PFSK-1 (cell line): ENCODE measurements around the gene TMEM52.

Source experiments
- FOXP2 ChIP-seq: optimal IDR thresholded peaks from 2 replicates; pipeline ENCODE3; 2011; ENCODE audit warnings: borderline replicate concordance, control low read depth, inconsistent platforms; ENCODE audit not compliant: insufficient read depth; ENCODE audit errors: extremely low read length, extremely low read depth
- POLR2AphosphoS5 ChIP-seq: IDR thresholded peaks from 2 replicates; pipeline ENCODE4 v1.6.1; 2012; ENCODE audit warnings: low read depth, mild to moderate bottlenecking, control low read depth, low read length, moderate library complexity
- REST ChIP-seq, 2 experiments: IDR thresholded peaks; 2 replicates each; pipeline versions ENCODE4 v1.6.1 to v1.8.0; 2011 to 2012; ENCODE audit warnings: low read depth in 2 of 2, low read length in 2 of 2, control low read depth in 1 of 2, inconsistent platforms in 1 of 2, mild to moderate bottlenecking in 1 of 2, moderate library complexity in 1 of 2; ENCODE audit not compliant: insufficient read depth in 1 of 2
- SIN3A ChIP-seq: IDR thresholded peaks from 2 replicates; pipeline ENCODE4 v1.6.1; 2012; ENCODE audit warnings: mild to moderate bottlenecking, low read length, moderate library complexity, borderline replicate concordance; ENCODE audit not compliant: insufficient read depth
- TAF1 ChIP-seq: IDR thresholded peaks from 2 replicates; pipeline ENCODE4 v1.6.1; 2012; ENCODE audit warnings: low read length, control low read depth, borderline replicate concordance; ENCODE audit not compliant: insufficient read depth

The TMEM52 gene

GRCh38 chr1:1959459-1959839 is 40.4 kb upstream of the TMEM52 start:
- no peak for TF ChIP-seq TAF1
- TF ChIP-seq POLR2AphosphoS5: no peak
- TF ChIP-seq SIN3A: no peak
- no peak for TF ChIP-seq FOXP2
- no peak for TF ChIP-seq REST (IDR thresholded peaks at IDR 0.05; ENCODE audit: insufficient read depth in 1 of 2, low read depth in 2 of 2, low read length in 2 of 2)

GRCh38 chr1:1958071-1958541 is 39.0 kb upstream of the TMEM52 start:
- TF ChIP-seq FOXP2: no peak

- no peak for TF ChIP-seq FOXP2
- no peak for TF ChIP-seq SIN3A
- no peak for TF ChIP-seq TAF1
- TF ChIP-seq POLR2AphosphoS5: no peak
- no peak for TF ChIP-seq REST (IDR thresholded peaks at IDR 0.05; ENCODE audit: insufficient read depth in 1 of 2, low read depth in 2 of 2, low read length in 2 of 2)
Observed at GRCh38 chr1:1957533-1957961, 38.5 kb upstream of the TMEM52 start.

GRCh38 chr1:1956586-1957532 is 37.8 kb upstream of the TMEM52 start:
- TF ChIP-seq FOXP2: no peak
- TF ChIP-seq REST (IDR thresholded peaks at IDR 0.05; ENCODE audit: insufficient read depth in 1 of 2, low read depth in 2 of 2, low read length in 2 of 2): no peak

GRCh38 chr1:1956101-1956500 is 37.0 kb upstream of the TMEM52 start:
- no peak for TF ChIP-seq SIN3A
- no peak for TF ChIP-seq FOXP2
- TF ChIP-seq POLR2AphosphoS5: no peak
- no peak for TF ChIP-seq REST (IDR thresholded peaks at IDR 0.05; ENCODE audit: insufficient read depth in 1 of 2, low read depth in 2 of 2, low read length in 2 of 2)
